Right cardiac atrium (tissue), 5 donors: ENCODE data around the gene PWWP2A. TPM values are rescaled to one million over a fixed set of nuclear protein-coding genes. Genes with fewer than 3 reads are reported as not detected.
"Not testable (repeated sequence)": the region's sequence is repeated elsewhere in the genome, so short reads cannot be mapped to it uniquely, and the experiment has no call there.

Experiments
- ATAC-seq, 2 donors: fragments of 200-7000 bp; cut with Tn5 transposase; one replicate each; pipeline versions ENCODE4 v1.8.0 to v1.9.1; 2020; ENCODE audit warnings: moderate library complexity in 2 of 2, mild to moderate bottlenecking in 1 of 2
- DNase-seq, 3 donors: peaks; one replicate each; pipeline ENCODE4 v3.0.0-alpha.2; 2020
- H3K27ac ChIP-seq: one replicate; pipeline ENCODE4 v1.5.1; 2013; ENCODE audit warnings: mild to moderate bottlenecking, low read length, control low read depth, moderate library complexity
- H3K27me3 ChIP-seq: one replicate; pipeline ENCODE4 v1.6.1; 2013; ENCODE audit not compliant: control insufficient read depth, insufficient read depth
- H3K4me1 ChIP-seq: one replicate; pipeline ENCODE4 v1.6.1; 2013; ENCODE audit warnings: low read length; ENCODE audit not compliant: control insufficient read depth, insufficient read depth
- H3K4me3 ChIP-seq: one replicate; pipeline ENCODE4 v1.5.1; 2013; ENCODE audit warnings: low read length, control low read depth
- H3K9me3 ChIP-seq: one replicate; pipeline ENCODE4 v1.6.1; 2013; ENCODE audit warnings: low read length; ENCODE audit not compliant: control insufficient read depth
- WGBS: extraction: QIAGEN DNeasy Blood & Tissue Kit; methylation state at CpG from one replicate; pipeline ENCODE4 v1.1.7; 2013; 5-methylcytosine and 5-hydroxymethylcytosine counted together
- intact Hi-C, 4 donors: fragments of 100-400 bp; cut with DNase I; formaldehyde crosslinking; loops; one replicate each; pipeline versions ENCODE4 v1.11.0 to v1.14.0; 2022 to 2023
- polyA plus RNA-seq: library from polyadenylated mRNA; stranded (reverse); fragments of 200-250 nt; gene quantifications from one replicate; pipeline ENCODE4 v1.2.3, GENCODE V29; 2013
- total RNA-seq, 4 donors: library from RNA; stranded (reverse); fragmentation: NEBNext Ultra II Directional; extraction: Animal tissue kit (Norgen Biotek cat#: 25700); gene quantifications; one replicate each; pipeline ENCODE4 v1.2.1, GENCODE V29; 2021
- donor health status: healthy with polysubstance abuse.
- donor health status: DM: no; HTN: yes; CAD: no.
- donor health status: DM: no; HTN: no; CAD: no.
- donor health status: DM: no; HTN: yes; CAD: no; lungs with severe emphysema.
- donor health status: DM: yes; HTN: yes; CAD: no.

Gene PWWP2A
- total and polyA plus RNA-seq, 5 donors: 4.5 to 18.2 (median 14.2) TPM

- H3K9me3 ChIP-seq, H3K27ac ChIP-seq, DNase-seq, intact Hi-C loops, ATAC-seq, H3K27me3 ChIP-seq, H3K4me3 ChIP-seq, H3K4me1 ChIP-seq: not testable (repeated sequence)
- WGBS: 92% methylated on average over 5 of the region's 5 CpGs
These were observed 50.1 kb downstream of the PWWP2A start for GRCh38 chr5:160069120-160069519.

DNA sequence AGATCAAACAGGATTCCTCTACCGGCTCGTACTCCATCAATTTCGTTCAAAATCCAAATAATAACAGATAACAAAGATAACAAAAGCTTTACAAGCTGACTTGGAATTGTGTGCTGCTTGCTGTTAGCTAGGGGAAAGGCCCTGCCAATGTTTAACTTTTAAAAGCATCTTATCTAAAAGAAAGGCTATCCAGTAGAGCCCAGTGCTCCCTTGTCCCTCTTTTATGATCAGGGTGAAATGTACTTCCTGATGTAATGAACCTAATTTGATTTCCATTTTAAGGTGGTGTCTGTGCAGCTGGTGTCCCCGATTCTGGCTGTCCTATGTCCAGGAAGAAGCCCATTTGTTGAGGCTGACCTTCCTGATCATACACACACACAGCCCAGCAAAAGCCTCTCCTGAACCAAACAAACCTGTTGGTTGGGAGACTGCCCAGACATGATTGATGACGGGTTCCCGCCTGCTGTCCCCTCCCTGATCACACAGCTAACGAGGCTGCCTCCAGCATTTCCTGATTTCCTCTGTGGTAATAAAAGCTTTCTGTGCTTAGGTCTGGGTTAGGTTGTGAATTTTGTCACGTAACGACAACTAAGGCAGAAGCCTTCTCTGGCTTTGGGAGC, 54.1 kb downstream of the PWWP2A start:
- H3K27me3 ChIP-seq: no peaks in the 10 kb centered on the region
- no peak for DNase-seq
- no peak overlapping the region for H3K27ac ChIP-seq
- no peak overlapping the region for H3K4me3 ChIP-seq
- ATAC-seq: no peak
- WGBS: 81% methylated on average over 9 of the region's 9 CpGs
- peaks cover 2% of the 10 kb centered on the region for H3K4me1 ChIP-seq
- intact Hi-C loops: no loop called here
- no peaks in the 10 kb centered on the region for H3K9me3 ChIP-seq

GRCh38 chr5:160064417-160064810, 54.8 kb downstream of the PWWP2A start:
- Histone ChIP-seq H3K27ac (no peak overlapping the region), H3K27me3 (no peaks in the 10 kb centered on the region), H3K4me1 (peaks cover 2% of the 10 kb centered on the region), H3K4me3 (no peak overlapping the region), H3K9me3 (no peaks in the 10 kb centered on the region)
- WGBS: 55% methylated on average over 1 of the region's 1 CpG
- ATAC-seq (peak; percentile 29 to 49), DNase-seq (no peak)
- intact Hi-C loops: no loop called here

DNA sequence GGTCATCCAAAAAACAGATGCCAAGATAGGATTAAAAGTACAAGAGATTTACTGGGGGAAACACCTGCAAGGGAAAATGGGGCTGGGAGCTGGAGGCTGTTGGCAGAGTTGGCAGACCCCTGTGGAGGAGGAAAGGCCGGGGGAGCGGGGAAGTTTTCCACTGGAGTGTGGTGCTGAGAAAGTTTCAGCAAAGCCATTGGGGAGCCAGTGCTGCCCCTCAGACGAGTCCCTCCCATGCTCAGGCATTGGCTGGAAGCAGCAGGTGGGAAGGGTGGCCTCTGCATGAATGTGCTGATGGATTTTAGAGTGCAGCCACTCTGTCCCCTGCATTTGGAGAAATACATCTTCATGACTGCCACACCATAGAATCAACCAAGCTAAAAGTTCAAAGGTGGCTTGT, 57.5 kb downstream of the PWWP2A start:
- no peaks in the 10 kb centered on the region for H3K9me3 ChIP-seq
- peaks cover 2% of the 10 kb centered on the region for H3K4me1 ChIP-seq
- no peak overlapping the region for H3K4me3 ChIP-seq
- intact Hi-C loops: no loop called here
- no peak overlapping the region for H3K27ac ChIP-seq
- WGBS: 56% methylated on average over 3 of the region's 3 CpGs
- no peaks in the 10 kb centered on the region for H3K27me3 ChIP-seq
- DNase-seq (no peak), ATAC-seq (no peak)

GRCh38 chr5:160060001-160060400, 59.2 kb downstream of the PWWP2A start:
- 83% methylated on average over 4 of the region's 4 CpGs for WGBS
- H3K9me3 ChIP-seq: no peaks in the 10 kb centered on the region
- H3K4me1 ChIP-seq: peaks cover 2% of the 10 kb centered on the region
- ATAC-seq: no peak
- no peak for DNase-seq
- intact Hi-C loops: no loop called here
- no peak overlapping the region for H3K4me3 ChIP-seq
- H3K27ac ChIP-seq: no peak overlapping the region
- no peaks in the 10 kb centered on the region for H3K27me3 ChIP-seq

- Histone ChIP-seq H3K4me1 (peaks cover 2% of the 10 kb centered on the region), H3K27me3 (no peaks in the 10 kb centered on the region), H3K9me3 (no peaks in the 10 kb centered on the region), H3K4me3 (no peak overlapping the region), H3K27ac (no peak overlapping the region)
- WGBS: 96% methylated on average over 4 of the region's 4 CpGs
- ATAC-seq (no peak), DNase-seq (no peak)
- intact Hi-C loops: no loop called here
These were observed 62.0 kb downstream of the PWWP2A start for GRCh38 chr5:160057256-160057655.

DNA sequence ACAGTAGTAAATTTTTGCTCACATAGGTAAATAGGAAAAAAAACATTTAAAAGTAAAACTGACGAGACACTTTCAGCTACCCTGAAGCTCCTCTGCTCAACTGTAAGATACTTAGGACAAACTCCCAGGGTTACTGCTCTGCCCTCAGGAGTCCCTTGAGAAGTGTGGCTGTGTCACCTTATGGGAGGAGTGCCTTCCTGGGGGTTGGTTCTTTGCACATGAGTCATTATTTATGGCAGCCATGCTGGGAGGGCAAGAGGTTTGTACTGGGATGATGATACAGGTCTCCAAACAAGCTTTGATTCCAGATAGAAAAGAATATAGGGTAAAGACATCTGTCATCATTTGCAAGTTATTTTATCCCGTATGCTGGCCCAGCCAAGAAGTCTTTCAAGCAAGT, 64.4 kb downstream of the PWWP2A start:
- no peak overlapping the region for H3K4me3 ChIP-seq
- H3K27ac ChIP-seq: no peak overlapping the region
- no peaks in the 10 kb centered on the region for H3K4me1 ChIP-seq
- ATAC-seq (no peak), DNase-seq (no peak)
- H3K9me3 ChIP-seq: no peaks in the 10 kb centered on the region
- 94% methylated on average over 2 of the region's 2 CpGs for WGBS
- intact Hi-C loops: no loop called here
- H3K27me3 ChIP-seq: no peaks in the 10 kb centered on the region

GRCh38 chr5:160054047-160054446, 65.2 kb downstream of the PWWP2A start:
- WGBS: 96% methylated on average over 1 of the region's 1 CpG
- H3K4me1 ChIP-seq: no peaks in the 10 kb centered on the region
- H3K9me3 ChIP-seq: no peaks in the 10 kb centered on the region
- DNase-seq (no peak), ATAC-seq (no peak)
- no peaks in the 10 kb centered on the region for H3K27me3 ChIP-seq
- no peak overlapping the region for H3K27ac ChIP-seq
- intact Hi-C loops: no loop called here
- H3K4me3 ChIP-seq: no peak overlapping the region

GRCh38 chr5:160049099-160049498, 70.2 kb downstream of the PWWP2A start:
- no peak overlapping the region for H3K4me3 ChIP-seq
- no peaks in the 10 kb centered on the region for H3K4me1 ChIP-seq
- intact Hi-C loops: no loop called here
- ATAC-seq (no peak), DNase-seq (no peak)
- no peak overlapping the region for H3K27ac ChIP-seq
- no peaks in the 10 kb centered on the region for H3K9me3 ChIP-seq
- no peaks in the 10 kb centered on the region for H3K27me3 ChIP-seq
- 64% methylated on average over 3 of the region's 3 CpGs for WGBS

DNA sequence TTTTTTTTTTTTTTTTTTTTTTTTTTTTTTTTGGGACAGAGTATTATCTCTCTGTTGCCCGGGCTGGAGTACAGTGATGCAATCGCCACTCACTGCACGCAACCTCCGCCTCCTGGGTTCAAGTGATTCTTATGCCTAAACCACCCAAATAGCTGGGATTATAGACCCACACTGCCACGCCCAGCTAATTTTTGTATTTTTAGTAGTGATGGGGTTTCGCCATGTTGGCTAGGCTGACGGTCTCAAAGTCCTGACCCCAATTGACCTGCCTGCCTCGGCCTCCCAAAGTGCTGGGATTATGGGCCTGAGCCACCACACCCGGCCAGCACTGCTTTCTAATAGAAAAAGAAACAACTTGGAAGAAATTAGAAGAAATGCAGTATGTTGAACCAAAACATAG, 71.1 kb downstream of the PWWP2A start:
- peak overlapping the region; percentile 17 for H3K27ac ChIP-seq
- no peaks in the 10 kb centered on the region for H3K9me3 ChIP-seq
- 76% methylated on average over 9 of the region's 9 CpGs for WGBS
- H3K27me3 ChIP-seq: no peaks in the 10 kb centered on the region
- intact Hi-C loops: no loop called here
- H3K4me1 ChIP-seq: no peaks in the 10 kb centered on the region
- DNase-seq: peak; percentile 55 to 79 (median 64)
- peak; percentile 70 to 76 for ATAC-seq
- H3K4me3 ChIP-seq: no peak overlapping the region

GRCh38 chr5:160047423-160047822, 71.8 kb downstream of the PWWP2A start:
- H3K4me1 ChIP-seq: no peaks in the 10 kb centered on the region
- intact Hi-C loops: no loop called here
- 83% methylated on average over 3 of the region's 3 CpGs for WGBS
- ATAC-seq (peak; percentile 64 to 73), DNase-seq (peak in 2 of 3 donors; percentile 36 to 54)
- no peaks in the 10 kb centered on the region for H3K27me3 ChIP-seq
- H3K27ac ChIP-seq: peak overlapping the region; percentile 81
- H3K9me3 ChIP-seq: no peaks in the 10 kb centered on the region
- H3K4me3 ChIP-seq: no peak overlapping the region

GRCh38 chr5:160044967-160045366, 74.3 kb downstream of the PWWP2A start:
- Histone ChIP-seq H3K9me3 (no peaks in the 10 kb centered on the region), H3K4me1 (no peaks in the 10 kb centered on the region), H3K4me3 (no peak overlapping the region), H3K27me3 (no peaks in the 10 kb centered on the region), H3K27ac (no peak overlapping the region)
- ATAC-seq (no peak), DNase-seq (no peak)
- WGBS: 85% methylated on average over 3 of the region's 3 CpGs
- intact Hi-C loops: no loop called here
